Measurements from ENCODE around the gene C2orf42. TPM values are rescaled to one million over a fixed set of nuclear protein-coding genes. Genes with fewer than 3 reads are reported as not detected.
A peak's percentile ranks its signal among the peaks of the same experiment; 100 is the strongest.

C2orf42 gene
- total and polyA plus RNA-seq, 2 experiments from 2014 or later, result 10.1 to 22.0 TPM

- H3K36me3 ChIP-seq (replicated peaks; ENCODE audit: insufficient read depth, low read depth), result no peaks in the 10 kb centered on the region
- DNase-seq (ENCODE audit: low spot score), result no peak
- no peaks in the 10 kb centered on the region for H3K9me3 ChIP-seq (ENCODE audit: low read depth)
- H3K9me2 ChIP-seq (replicated peaks; ENCODE audit: insufficient read depth), result no peaks in the 10 kb centered on the region
- no peak overlapping the region for H3K4me2 ChIP-seq
- peaks cover 34% of the 10 kb centered on the region for H3K4me1 ChIP-seq (ENCODE audit: insufficient read depth)
- H3K27me3 ChIP-seq, result no peaks in the 10 kb centered on the region
- H3K4me3 ChIP-seq, result no peak overlapping the region
- no peak overlapping the region for H2AFZ ChIP-seq
- no peak for TF ChIP-seq EZH2 (IDR thresholded peaks at IDR 0.05; ENCODE audit: borderline replicate concordance)
- TF ChIP-seq CTCF (IDR thresholded peaks at IDR 0.05; ENCODE audit: poor library complexity), result no peak
- TF ChIP-seq EZH2phosphoT487 (IDR thresholded peaks at IDR 0.05; ENCODE audit: low read depth, severe bottlenecking, unreplicated experiment), result no peak
- H4K20me1 ChIP-seq (ENCODE audit: insufficient read depth, poor library complexity, severe bottlenecking), result no peaks in the 10 kb centered on the region
- WGBS (ENCODE audit: low lambda C conversion rate, missing lambda C conversion rate), result 12% methylated on average over 1 of the region's 1 CpG
- peaks cover 5% of the 10 kb centered on the region for H3K79me2 ChIP-seq
- H3K27ac ChIP-seq, result peak overlapping the region; percentile 50
Measured at GRCh38 chr2:70128005-70128404, 62.8 kb downstream of the C2orf42 start.

GRCh38 chr2:70126413-70126812 lies 64.4 kb downstream of the C2orf42 start:
- 98% methylated on average over 2 of the region's 2 CpGs for WGBS (ENCODE audit: low lambda C conversion rate, missing lambda C conversion rate)
- no peak overlapping the region for H3K27ac ChIP-seq

GRCh38 chr2:70125498-70125898 lies 65.3 kb downstream of the C2orf42 start:
- H3K4me1 ChIP-seq (ENCODE audit: insufficient read depth), result peaks cover 21% of the 10 kb centered on the region
- peaks cover 5% of the 10 kb centered on the region for H3K79me2 ChIP-seq
- H3K4me2 ChIP-seq, result peak overlapping the region; percentile 89
- TF ChIP-seq EZH2phosphoT487 (IDR thresholded peaks at IDR 0.05; ENCODE audit: low read depth, severe bottlenecking, unreplicated experiment) (no peak), EZH2 (IDR thresholded peaks at IDR 0.05; ENCODE audit: borderline replicate concordance) (no peak), CTCF (IDR thresholded peaks at IDR 0.05; ENCODE audit: poor library complexity) (no peak)
- DNase-seq (ENCODE audit: low spot score), result no peak
- 78% methylated on average over 13 of the region's 13 CpGs for WGBS (ENCODE audit: low lambda C conversion rate, missing lambda C conversion rate)
- no peaks in the 10 kb centered on the region for H4K20me1 ChIP-seq (ENCODE audit: insufficient read depth, poor library complexity, severe bottlenecking)
- peak overlapping the region; percentile 100 for H3K27ac ChIP-seq
- no peaks in the 10 kb centered on the region for H3K9me2 ChIP-seq (replicated peaks; ENCODE audit: insufficient read depth)
- H3K9me3 ChIP-seq (ENCODE audit: low read depth), result no peaks in the 10 kb centered on the region
- H3K27me3 ChIP-seq, result no peaks in the 10 kb centered on the region
- peak overlapping the region; percentile 65 for H2AFZ ChIP-seq
- no peaks in the 10 kb centered on the region for H3K36me3 ChIP-seq (replicated peaks; ENCODE audit: insufficient read depth, low read depth)
- peak overlapping the region; percentile 65 for H3K4me3 ChIP-seq

More at GRCh38 chr2:70126413-70126812, 64.4 kb downstream of the C2orf42 start:
- Histone ChIP-seq H4K20me1 (ENCODE audit: insufficient read depth, poor library complexity, severe bottlenecking) (no peaks in the 10 kb centered on the region), H3K4me3 (no peak overlapping the region), H3K27me3 (no peaks in the 10 kb centered on the region), H2AFZ (no peak overlapping the region), H3K9me2 (replicated peaks; ENCODE audit: insufficient read depth) (no peaks in the 10 kb centered on the region), H3K79me2 (peaks cover 5% of the 10 kb centered on the region), H3K4me1 (ENCODE audit: insufficient read depth) (peaks cover 23% of the 10 kb centered on the region), H3K36me3 (replicated peaks; ENCODE audit: insufficient read depth, low read depth) (no peaks in the 10 kb centered on the region), H3K9me3 (ENCODE audit: low read depth) (no peaks in the 10 kb centered on the region), H3K4me2 (no peak overlapping the region)
- no peak for DNase-seq (ENCODE audit: low spot score)
- TF ChIP-seq CTCF (IDR thresholded peaks at IDR 0.05; ENCODE audit: poor library complexity) (no peak), EZH2phosphoT487 (IDR thresholded peaks at IDR 0.05; ENCODE audit: low read depth, severe bottlenecking, unreplicated experiment) (no peak), EZH2 (IDR thresholded peaks at IDR 0.05; ENCODE audit: borderline replicate concordance) (no peak)

Measured in hepatocyte (in vitro differentiated cells).